GM10266 (cell line): ENCODE data around the gene VWA8.

Experiments used
- DNase-seq: peaks from one replicate; pipeline ENCODE4 v3.0.0; 2012; ENCODE audit errors: extremely low spot score
- TF ChIP-seq, protein P1 (sequence below): IDR thresholded peaks from 2 replicates; pipeline ENCODE4 v1.5.1; 2012; ENCODE audit warnings: mild to moderate bottlenecking, low read depth; ENCODE audit not compliant: control insufficient read depth, insufficient read depth; ENCODE audit errors: missing control alignments

Gene VWA8

DNA sequence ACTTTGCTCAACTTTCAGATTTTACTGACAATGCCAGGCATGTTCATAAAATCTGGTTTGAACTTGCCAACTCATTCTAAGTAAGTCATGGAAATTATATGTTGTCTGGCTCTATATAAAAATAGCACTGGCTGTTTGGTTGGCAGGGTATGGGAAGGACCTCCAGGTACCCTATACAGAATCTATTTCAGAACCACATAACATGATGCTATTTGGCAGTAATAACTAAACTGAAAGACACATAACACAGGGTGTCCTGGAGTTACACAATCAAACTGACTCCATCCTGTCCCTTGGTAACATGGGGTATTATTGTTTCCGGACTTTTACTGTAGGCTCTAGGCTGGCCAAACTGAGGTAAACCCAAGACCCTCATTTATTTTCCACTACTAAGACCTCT lies 254.8 kb downstream of the VWA8 start:
- TF ChIP-seq, protein P1, sequence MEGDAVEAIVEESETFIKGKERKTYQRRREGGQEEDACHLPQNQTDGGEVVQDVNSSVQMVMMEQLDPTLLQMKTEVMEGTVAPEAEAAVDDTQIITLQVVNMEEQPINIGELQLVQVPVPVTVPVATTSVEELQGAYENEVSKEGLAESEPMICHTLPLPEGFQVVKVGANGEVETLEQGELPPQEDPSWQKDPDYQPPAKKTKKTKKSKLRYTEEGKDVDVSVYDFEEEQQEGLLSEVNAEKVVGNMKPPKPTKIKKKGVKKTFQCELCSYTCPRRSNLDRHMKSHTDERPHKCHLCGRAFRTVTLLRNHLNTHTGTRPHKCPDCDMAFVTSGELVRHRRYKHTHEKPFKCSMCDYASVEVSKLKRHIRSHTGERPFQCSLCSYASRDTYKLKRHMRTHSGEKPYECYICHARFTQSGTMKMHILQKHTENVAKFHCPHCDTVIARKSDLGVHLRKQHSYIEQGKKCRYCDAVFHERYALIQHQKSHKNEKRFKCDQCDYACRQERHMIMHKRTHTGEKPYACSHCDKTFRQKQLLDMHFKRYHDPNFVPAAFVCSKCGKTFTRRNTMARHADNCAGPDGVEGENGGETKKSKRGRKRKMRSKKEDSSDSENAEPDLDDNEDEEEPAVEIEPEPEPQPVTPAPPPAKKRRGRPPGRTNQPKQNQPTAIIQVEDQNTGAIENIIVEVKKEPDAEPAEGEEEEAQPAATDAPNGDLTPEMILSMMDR, result no peak
- no peak for DNase-seq

DNA sequence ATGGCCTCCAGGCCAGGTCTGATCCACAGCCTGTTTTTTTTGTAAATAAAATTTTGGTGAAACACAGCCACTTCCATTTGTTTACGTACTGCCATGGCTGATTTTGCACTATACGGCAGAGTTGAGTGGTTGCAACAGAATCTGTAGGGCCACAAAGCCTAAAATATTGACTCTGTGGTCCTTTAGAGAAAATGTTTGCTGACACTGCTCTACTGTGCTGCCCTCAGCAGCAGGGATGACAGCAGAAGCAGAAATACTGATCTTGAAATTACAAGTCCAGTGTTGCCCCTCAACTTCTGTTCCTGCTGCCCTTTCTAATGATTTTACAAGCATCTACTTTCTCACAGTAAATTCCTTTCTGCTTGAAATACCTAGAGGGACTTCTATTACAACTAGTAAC lies 258.4 kb downstream of the VWA8 start:
- no peak for DNase-seq
- TF ChIP-seq, protein P1, result no peak

DNA sequence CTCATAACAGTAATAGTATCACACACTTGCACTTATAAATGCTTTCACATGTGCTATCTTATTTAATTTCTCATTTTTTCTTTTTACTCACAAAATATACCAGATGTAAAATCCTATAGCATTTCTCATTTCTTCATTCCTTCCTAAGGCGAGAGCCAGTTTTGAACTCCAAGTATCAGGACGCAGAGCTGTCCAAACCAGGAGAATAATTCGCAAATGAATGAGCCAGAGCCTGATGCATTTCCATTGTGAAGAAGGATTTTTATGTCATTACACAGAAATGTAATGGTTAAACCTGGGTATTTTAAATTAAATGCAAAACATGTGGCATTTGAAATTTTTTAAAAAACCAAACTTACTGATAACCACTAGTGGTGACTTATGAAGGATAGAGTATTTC lies 259.2 kb downstream of the VWA8 start:
- TF ChIP-seq, protein P1, result no peak
- no peak for DNase-seq

DNA sequence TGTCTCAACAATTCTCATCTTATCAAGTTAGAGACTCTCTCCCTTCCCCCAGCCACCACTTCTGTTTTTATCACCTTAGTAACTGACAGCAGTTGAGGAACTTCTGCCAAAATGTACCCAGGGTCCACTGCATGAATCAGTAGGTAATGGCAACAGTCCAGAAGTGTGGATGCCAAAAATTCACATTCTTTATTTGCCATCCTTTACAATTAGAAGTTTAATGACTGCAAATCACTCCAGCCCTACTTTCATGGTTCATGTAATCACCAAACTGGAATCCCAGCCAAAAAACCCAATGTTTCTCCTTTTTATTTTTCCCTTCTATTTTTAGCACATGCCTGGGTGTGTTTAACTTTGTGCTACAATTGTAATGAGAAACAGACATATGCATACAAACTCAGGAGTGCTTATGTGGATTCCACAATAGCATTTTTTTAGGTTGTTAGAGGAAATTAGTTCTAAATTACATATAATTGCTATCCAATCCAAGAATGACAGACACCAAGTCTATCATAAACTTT lies 260.1 kb downstream of the VWA8 start:
- no peak for DNase-seq
- TF ChIP-seq, protein P1, result no peak

DNA sequence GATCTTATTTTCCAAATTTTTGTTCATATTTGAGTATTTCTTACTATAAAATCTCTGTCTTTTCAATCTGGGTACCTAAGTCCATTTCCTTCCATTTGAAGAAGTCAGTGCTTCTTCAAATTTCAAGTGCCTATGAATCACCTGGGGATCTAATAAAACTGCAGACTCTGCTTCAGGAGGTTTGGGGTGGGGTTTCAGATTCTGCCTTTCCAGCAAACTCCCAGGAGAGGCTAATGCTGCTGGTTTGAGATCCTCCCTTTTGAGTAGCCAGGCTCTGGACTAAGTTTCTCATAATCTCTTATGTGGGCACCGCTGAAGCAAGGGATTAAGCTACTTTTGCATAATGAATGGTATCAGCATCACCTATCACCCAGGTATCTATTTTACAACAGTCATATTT lies 261.1 kb downstream of the VWA8 start:
- no peak for DNase-seq
- TF ChIP-seq, protein P1, result no peak

DNA sequence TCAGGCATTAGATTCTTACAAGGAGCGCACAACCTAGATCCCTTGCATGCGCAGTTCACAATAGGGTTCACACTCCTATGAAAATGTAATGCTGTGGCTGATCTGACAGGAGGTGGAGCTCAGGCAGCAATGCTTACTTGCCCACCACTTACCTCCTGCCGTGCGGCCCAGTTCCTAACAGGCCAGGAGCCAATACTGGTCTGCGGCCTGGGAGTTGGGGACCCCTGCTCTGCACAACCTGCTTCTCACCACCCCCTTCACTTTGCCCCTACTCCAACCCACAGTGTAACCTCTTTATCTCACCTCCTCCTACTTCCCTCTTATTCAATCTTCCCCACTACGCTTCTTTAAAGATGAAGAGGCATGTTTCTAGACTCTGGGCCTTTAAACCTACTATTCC lies 263.3 kb downstream of the VWA8 start:
- TF ChIP-seq, protein P1, result no peak
- no peak for DNase-seq

DNA sequence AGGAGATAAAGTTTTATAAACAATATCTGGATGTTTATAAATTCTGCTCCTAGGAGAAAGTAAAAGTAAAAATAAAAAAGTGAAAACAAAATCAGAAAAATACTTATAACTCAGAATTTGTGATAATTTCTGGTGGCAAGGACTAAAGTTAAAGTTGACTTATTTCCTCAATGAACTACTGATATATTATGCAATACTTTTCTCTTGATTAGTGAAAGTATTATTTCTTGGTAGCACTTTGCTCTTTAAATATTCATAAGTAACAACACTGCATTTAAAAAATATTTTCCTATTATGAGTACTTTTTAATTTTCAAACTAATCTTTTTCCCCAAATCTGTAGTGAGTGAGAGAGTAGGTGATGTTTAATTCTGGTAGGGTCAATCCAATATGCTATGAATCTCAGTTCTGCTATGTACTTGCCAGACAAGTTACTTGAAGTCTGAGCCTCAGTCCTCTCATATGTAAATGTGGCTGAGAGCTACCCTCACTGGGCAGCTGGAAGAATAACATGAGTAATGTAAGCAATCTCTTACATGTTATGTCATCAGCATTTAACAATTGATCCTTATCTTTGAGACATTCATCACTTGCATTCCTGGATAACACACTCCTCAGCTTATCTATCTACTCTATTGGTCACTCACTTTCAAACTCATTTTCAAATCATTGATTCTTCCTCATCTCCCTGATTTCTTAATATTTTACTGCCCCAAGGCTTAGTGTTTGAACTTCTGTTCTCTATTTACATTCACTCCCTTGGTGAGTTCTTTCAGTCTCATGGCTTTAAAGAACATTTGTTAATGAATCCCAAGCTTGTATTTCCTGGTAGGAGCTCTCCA lies 264.5 kb downstream of the VWA8 start:
- TF ChIP-seq, protein P1, result no peak
- DNase-seq, result no peak
